ENCODE results near the gene TPCN2.

The TPCN2 gene

GRCh38 chr11:69114362-69114761, 65.6 kb downstream of the TPCN2 start:
- no peak for DNase-seq

GRCh38 chr11:69114811-69115523, 66.2 kb downstream of the TPCN2 start:
- no peak for DNase-seq

DNA sequence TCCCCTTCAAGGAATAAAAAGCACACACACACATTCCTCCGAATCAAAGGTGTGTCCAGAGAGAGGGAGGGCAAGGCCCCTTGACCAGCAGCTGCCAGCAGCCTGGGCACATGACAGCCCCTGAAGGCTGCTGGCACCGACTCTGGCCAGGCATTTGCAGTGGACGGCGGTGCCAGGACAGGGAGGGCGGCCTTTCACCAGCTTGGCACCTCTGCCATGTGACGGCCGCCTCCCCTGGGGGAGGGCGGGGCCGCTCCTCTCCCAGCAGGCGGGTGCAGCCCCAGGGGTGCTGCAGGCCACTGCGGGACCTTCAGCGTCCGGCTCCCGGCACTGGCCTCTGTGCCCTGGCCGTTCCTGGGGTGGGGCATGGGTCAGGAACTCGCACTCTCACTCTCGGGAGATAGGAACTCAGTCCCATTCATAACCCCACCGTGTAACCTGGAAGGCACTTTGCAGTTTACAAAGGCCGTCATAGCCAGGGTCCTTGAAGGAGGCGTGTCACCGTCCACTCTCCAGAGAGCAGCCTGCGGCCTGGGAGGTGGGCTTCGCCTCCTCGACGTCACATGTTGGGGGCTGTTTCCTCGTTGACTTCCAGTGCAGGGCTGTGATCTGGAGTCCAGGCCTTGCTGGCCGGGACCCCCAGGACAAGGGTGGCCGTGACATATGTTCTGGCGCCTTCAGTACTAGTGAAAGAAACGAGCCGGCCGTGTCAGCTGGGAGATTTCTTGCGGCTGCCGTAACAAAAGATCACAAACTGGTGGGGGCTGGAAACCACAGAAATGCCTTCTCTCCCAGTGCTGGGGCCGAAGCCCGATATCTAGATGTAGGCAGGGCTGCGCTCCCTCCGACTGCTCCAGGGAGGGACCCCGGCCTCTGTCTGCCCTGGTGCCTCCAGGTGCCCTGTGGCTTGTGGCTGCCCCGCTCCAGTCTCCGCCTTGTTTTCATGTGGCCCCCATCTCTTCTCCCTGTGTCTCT, 67.1 kb downstream of the TPCN2 start:
- no peak for DNase-seq

GRCh38 chr11:69116671-69117070, 67.9 kb downstream of the TPCN2 start:
- no peak for DNase-seq

DNA sequence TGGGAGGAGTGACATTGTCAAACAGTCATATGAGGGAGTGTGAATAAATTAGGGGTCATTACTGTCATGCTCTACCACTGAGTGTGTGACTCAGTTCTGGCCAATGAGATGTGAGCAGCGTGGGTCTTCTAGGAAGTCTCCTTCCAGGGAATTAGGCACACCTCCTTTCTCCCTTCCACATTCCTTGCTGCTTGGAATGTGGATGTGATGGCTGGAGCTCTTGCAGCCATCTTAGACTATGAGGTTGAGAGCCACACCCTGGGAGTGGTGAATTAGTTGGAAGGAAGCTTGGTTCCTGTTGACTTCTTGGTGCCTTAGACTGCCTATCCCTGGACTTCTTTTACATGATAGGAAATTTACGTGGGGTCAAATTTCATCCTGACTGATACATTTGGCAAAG, 70.5 kb downstream of the TPCN2 start:
- no peak for DNase-seq

DNA sequence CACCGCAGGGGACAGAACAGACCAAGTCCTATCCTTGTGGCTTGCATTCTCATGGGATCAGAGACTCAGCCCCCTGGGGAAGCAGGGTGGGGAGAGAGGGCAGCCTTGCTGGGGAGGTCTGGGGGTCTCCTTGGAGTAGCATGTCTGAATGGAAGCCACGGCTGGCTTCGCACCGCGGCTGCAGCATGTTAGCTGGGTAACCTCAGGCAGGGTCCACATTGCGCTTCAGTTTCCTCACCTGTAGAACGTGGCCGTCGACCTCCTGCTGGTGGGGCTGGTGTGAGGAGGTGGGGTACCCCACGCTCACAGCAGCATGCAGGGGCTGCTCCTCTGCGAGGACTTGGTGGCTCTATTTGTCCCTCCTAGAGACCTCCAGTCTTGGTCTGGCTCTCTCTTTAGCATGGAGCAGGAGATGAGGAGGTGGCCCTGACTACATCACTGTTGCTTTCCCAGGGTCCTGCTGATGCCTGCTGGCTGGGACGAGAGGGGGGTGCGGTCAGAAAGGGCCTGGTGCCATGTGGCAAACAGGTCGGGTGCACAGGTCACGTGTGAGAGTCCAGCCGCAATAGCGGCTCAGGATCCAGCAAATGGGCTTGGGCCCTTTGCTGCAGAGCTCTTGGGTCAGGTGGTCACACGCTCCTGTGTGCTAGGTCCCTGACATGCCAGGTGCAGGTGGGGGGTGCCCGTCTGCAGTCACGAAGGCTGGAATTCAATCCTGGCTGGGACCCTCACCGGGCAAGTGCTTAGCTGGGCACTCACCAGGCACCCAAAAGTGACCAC, 71.6 kb downstream of the TPCN2 start:
- no peak for DNase-seq

- no peak for DNase-seq
Observed at GRCh38 chr11:69121021-69121420, 72.3 kb downstream of the TPCN2 start.

- DNase-seq = no peak
Observed at GRCh38 chr11:69121621-69122325, 73.0 kb downstream of the TPCN2 start.

GRCh38 chr11:69122326-69122629, 73.5 kb downstream of the TPCN2 start:
- DNase-seq = no peak

DNA sequence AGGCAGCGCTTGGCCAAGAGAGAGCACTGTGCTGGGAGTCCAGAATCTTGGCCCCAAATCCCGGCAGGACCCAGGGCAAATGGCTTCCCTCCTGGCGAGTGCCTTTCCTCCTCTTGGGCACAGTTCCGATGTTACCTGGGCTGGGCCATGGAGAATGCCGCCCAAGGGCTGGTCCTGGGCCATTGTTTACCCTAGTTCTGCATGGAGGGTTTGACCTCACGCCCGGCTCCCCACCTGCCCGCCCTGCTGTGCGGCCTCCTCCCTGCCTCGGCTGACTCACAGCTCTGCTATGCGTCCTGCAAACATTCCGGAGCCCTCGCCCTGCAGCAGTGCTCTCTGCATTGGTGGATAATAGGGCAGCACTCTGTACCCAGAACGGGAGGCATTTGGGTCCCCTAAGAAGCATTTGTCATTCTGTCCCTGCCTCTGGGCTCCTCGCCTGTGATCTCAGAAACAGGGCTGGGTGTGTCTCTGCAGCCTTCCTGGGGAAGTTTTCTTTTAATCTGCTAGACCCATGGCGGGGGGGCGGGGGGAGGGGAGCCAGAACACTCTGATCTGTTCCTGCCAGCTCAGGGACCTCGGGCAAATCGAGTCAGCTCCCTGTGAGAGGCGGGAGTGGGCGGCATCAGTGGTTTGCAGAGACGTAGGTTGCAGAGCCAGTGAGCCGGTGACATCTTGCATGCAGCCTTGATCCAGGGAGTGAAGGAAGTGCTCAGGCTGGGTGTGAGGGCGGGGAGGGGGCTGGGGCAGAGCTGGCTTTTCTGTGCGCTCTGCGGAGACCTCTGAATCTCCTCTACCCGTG, 74.1 kb downstream of the TPCN2 start:
- DNase-seq = peak; percentile 60

GRCh38 chr11:69123593-69124545, 75.1 kb downstream of the TPCN2 start:
- no peak for DNase-seq

DNA sequence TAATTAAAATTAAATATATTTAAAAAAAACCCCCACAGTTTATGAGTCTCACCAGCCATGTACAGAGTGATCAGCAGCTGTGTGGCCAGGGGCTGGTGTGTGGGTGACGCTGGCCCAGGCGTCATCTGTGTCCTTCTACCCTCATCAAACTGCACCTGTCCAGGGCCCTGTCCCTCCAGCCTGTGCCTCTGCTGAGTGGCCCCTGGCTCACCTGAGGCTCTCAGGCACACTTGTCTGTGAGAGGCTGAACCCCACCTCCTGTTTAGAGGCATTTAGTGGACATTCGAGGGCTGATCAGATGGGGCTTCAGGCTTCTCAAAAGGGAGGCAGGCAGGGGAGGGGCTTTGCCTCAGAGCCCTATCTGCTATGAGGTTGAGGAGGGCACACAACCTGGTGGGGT, 77.1 kb downstream of the TPCN2 start:
- no peak for DNase-seq

DNA sequence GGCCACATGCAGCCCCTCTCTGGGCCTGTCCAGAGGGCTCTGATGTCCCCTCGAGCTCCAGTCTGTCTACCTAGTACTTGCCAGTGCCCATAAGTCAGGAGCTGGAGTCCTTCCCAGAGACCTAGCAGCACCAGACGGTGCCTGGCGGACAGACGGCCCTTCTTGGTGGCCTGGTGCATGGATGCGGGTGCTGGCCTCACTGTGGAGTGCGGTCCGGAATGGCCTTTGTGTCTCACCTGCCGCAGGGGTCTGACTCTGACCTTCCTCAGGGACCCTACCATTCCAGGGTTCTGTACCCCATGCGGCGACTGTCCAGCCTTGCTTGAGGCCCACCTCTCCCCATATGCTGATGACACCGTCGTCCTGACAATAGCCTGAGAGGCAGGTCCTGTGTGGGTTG, 77.6 kb downstream of the TPCN2 start:
- no peak for DNase-seq

- DNase-seq = peak; percentile 81
Observed at GRCh38 chr11:69127081-69127850, 78.5 kb downstream of the TPCN2 start.

- DNase-seq = no peak
Observed at GRCh38 chr11:69127884-69128283, 79.2 kb downstream of the TPCN2 start.

DNA sequence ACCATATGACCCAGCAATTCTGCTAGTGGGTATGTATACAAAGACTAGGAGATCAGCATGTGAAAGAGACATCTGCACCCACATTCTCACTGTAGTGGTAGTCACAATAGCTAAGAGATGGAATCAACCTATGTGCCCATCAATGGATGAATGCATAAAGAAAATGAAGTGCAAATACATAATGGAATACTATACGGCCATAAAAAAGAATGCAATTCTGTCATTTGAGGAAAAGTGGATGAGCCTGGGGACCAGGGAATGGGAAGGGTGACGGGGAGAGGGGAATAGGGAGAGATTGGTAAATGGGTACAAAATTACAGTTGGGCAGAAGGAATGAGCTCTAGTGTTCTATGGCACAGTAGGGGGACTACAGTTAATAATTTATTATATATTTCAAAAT, 80.3 kb downstream of the TPCN2 start:
- DNase-seq = no peak

- DNase-seq = no peak
Observed at GRCh38 chr11:69129647-69130046, 80.9 kb downstream of the TPCN2 start.

DNA sequence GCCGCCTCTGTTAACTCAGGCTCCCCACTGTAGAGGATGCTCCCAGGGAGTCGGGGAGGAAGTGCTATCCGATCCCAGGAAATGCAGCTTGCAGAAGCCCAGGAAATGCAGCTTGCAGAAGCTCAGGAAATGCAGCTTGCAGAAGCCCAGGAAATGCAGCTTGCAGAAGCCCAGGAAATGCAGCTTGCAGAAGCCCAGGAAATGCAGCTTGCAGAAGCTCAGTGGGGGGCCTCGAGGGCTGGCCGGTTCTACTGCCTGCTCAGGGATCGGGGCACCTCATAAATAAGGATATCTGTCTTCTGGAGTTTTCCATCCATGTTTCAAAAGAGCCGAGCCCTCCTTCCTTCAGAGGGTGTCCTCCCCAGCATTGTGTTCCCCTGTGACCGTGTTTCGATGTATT, 81.9 kb downstream of the TPCN2 start:
- DNase-seq = no peak

DNA sequence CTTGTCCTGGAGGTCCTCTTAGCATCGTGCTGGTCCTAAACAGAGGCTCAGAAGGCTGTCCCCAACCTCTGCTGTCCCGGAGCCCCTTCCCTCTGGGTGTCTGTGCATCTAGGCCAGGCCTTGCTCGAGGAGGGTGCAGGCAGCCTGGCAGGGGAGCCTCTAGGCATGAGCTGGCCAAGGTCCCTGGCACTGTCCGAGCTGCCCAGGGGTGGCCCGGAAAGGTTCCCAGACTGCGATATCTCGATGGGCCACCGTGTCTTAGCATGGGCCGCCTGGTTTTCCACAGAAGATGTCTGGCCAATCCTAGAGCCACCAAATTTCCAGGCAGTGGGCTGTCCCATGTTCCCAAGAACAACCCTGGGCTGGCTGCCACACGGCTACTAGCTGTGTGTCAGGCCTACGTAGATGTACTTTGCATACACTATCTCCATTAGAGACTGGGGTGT, 82.4 kb downstream of the TPCN2 start:
- no peak for DNase-seq
